GM15510 (cell line): Measurements from ENCODE around the gene TBR1.

Experiments
- POLR2A ChIP-seq: IDR thresholded peaks from 3 replicates; pipeline ENCODE4 v1.6.1; 2011; ENCODE audit warnings: borderline replicate concordance; ENCODE audit not compliant: insufficient read length; ENCODE audit errors: extremely low read depth

The TBR1 gene

DNA sequence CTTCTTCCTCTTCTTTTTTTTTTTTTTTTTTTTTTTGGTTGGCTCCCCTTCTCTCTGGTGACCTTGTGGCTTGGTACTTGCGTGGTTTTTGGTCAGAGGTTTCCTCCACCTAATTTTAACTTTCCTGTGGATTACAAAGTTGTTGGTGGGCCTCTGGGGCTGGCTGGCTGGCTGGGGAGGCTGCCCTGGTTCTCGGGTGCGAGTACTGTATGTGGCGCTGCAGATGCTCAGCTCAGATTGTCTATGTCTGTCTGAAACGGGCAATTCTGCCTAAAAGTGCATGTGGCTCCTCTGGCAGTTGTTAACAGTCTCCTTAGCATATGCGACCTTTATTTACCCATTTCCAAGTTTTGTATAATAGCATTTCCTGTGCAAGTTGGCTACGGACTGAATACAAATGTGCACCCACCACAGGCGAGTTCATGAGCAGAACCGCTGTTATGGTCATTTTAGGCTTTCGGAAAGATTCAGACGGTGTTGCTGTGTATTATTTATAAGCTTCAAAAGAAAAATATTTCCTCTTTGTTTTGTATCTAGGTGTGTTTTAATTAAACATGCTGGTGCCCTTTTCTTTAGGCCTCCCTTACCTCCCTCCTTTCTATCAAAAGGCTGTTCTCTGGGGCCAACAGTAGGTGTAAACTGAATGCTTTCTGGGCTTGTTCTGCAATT lies 4.4 kb downstream of the TBR1 start:
- TF ChIP-seq POLR2A: no peak

DNA sequence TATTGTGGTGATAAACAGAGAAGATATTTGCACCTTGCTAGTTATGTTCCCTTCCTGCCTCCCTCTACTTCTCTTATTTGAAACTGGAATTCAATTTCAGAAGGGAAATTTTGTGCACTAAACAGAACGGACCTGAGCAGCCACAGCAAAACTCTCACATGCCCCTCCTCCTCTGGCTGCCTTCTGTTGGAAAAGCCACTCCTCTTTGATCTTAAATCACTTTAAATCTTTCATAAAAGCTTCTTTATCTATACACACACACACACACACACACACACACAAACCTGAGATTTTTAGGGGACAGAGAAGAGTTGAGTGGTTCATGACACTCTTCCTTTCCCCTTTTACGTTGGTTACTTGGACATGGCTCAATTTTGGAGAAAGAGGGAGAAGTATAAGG lies 5.6 kb downstream of the TBR1 start:
- no peak for TF ChIP-seq POLR2A

DNA sequence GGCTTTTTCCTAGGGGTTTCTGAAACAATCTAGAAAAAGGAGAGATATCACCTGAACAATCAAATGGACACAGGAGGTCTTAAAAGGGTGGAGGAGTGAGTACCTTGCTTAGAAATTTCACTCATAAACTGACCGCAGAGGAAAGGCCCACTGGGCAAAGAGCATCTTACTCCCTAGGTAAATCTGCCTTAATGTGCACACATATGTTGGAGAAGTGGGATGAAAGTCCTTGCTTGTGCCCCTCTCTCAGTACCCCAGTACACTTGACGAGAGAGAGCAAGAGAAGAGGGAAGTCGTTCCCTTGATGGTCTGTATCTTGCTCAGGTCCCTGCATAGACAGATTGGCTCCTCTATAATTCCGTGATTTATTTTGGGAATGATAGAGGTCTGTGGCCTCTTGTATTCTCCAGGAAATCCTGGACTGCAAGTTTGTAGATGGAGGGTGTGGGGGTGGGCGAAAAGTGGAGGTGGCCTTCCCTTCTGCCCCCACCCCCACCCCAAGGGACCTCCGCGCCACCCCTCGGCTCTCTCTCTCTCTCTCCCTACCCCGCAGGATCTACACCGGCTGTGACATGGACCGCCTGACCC lies 6.8 kb downstream of the TBR1 start:
- TF ChIP-seq POLR2A: no peak

DNA sequence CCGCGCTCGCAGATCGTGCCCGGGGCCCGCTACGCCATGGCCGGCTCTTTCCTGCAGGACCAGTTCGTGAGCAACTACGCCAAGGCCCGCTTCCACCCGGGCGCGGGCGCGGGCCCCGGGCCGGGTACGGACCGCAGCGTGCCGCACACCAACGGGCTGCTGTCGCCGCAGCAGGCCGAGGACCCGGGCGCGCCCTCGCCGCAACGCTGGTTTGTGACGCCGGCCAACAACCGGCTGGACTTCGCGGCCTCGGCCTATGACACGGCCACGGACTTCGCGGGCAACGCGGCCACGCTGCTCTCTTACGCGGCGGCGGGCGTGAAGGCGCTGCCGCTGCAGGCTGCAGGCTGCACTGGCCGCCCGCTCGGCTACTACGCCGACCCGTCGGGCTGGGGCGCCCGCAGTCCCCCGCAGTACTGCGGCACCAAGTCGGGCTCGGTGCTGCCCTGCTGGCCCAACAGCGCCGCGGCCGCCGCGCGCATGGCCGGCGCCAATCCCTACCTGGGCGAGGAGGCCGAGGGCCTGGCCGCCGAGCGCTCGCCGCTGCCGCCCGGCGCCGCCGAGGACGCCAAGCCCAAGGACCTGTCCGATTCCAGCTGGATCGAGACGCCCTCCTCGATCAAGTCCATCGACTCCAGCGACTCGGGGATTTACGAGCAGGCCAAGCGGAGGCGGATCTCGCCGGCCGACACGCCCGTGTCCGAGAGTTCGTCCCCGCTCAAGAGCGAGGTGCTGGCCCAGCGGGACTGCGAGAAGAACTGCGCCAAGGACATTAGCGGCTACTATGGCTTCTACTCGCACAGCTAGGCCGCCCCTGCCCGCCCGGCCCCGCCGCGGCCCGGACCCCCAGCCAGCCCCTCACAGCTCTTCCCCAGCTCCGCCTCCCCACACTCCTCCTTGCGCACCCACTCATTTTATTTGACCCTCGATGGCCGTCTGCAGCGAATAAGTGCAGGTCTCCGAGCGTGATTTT lies 7.6 kb downstream of the TBR1 start:
- TF ChIP-seq POLR2A: no peak

DNA sequence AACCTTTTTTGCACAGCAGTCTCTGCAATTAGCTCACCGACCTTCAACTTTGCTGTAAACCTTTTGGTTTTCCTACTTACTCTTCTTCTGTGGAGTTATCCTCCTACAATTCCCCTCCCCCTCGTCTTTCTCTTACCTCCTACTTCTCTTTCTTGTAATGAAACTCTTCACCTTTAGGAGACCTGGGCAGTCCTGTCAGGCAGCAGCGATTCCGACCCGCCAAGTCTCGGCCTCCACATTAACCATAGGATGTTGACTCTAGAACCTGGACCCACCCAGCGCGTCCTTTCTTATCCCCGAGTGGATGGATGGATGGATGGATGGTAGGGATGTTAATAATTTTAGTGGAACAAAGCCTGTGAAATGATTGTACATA lies 8.3 kb downstream of the TBR1 start:
- no peak for TF ChIP-seq POLR2A

DNA sequence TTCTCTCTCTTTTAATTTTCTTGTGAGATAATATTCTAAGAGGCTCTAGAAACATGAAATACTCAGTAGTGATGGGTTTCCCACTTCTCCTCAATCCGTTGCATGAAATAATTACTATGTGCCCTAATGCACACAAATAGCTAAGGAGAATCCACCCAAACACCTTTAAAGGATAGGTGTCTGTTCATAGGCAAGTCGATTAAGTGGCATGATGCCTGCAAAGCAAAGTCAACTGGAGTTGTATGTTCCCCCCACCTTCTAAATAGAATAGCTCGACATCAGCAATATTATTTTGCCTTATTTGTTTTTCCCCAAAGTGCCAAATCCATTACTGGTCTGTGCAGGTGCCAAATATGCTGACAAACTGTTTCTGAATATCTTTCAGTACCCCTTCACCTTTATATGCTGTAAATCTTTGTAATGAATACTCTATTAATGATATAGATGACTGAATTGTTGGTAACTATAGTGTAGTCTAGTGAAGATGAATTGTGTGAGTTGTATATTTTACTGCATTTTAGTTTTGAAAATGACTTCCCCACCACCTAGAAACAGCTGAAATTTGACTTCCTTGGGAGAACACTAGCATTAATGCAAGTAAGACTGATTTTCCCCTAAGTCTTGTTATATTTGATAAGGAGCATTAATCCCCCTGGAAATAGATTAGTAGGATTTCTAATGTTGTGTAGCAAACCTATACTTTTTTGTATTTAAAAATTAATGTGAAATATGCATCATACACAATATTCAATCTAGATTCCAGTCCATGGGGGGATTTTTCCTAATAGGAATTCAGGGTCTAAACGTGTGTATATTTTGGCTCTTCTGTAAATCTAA lies 9.0 kb downstream of the TBR1 start:
- TF ChIP-seq POLR2A: no peak

DNA sequence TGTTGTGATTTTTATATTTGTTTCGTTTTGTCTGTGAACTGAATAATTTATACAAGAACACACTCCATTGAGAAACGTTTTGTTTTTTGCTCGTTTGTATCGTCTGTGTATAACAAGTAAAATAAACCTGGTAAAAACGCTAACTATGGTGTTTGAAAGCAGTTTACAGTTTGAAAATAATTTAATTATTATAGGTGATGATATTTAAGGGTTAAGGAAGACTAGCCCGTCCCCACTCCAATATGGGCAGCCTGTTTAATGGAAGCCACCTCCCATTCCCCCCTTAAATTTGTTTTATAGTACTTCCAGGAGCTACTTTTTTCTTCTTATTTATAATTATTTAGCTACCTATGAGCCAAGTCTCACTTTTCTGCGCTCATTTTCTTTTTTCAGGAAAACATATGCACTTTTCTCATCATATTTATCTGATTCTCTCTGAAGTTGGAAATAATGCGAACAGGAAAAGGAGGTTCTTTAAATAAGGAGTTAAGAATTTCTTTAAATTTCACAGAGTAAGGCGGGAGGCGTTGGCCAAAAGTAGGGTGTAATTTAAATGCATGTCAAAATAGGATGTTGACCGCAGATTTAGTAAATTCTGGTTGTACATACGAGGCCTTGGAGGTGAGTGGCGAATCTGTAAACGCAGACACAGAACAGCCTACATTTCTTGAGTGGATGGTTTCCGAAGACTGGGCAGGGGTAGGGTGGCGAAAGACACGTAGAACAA lies 9.8 kb downstream of the TBR1 start:
- TF ChIP-seq POLR2A: no peak

DNA sequence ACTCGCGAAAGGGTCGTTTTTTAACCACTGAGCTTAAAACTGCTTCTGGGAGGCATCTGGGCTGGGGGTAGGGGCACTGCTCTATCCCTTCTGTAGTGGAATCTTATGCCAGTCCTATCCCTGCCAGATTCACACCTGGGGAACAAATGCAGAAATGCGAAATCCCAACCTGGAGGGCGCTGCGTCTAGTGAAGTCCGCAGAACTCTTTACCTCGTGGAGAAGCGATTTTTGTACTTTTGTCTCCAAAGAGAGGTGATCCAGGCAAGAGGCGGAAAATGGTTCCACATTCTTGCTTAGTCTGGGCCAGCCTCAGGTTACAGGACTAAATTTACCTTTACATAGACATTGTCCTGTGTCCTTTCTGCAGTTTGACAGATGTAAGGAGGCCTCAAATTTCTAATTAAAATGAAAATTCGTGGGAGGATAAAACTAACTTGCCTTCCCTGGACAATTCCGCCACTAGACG lies 10.4 kb downstream of the TBR1 start:
- no peak for TF ChIP-seq POLR2A

DNA sequence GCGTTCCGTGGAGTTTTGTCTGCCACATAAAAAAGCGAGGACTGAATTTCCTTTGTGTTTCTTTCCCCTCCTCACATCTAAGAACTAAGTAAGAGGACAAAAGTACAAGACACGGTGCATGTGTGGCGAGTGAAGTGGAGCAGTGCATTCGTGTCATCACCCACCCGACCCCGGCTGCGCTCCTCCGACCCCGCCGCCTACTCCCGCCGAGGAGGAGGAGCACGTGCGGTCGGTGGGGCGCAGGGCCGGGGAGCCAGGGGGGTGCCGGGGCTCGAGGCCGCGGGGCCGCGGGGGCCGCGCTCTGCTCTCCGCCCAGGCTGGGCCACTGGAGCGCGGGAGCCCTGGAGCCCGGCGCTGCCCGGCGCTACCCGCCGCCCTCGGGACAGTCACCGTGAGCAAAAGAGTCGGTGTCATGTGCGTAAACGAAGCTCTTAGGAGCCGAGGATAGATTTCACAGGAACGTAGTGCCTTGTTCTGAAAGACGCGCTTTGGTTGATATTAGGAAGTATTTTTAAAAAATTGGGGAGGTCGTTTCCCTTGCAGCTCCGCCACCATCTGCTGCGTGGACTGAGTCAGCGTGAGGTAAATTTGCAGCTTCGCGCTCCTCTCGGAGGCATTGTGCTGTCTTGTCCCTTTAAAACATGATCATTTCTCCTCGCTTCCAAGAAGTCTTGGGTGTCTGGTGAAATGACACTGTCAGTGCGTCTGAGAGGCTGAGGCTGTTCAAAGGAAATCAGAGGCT lies 11.0 kb downstream of the TBR1 start:
- no peak for TF ChIP-seq POLR2A

DNA sequence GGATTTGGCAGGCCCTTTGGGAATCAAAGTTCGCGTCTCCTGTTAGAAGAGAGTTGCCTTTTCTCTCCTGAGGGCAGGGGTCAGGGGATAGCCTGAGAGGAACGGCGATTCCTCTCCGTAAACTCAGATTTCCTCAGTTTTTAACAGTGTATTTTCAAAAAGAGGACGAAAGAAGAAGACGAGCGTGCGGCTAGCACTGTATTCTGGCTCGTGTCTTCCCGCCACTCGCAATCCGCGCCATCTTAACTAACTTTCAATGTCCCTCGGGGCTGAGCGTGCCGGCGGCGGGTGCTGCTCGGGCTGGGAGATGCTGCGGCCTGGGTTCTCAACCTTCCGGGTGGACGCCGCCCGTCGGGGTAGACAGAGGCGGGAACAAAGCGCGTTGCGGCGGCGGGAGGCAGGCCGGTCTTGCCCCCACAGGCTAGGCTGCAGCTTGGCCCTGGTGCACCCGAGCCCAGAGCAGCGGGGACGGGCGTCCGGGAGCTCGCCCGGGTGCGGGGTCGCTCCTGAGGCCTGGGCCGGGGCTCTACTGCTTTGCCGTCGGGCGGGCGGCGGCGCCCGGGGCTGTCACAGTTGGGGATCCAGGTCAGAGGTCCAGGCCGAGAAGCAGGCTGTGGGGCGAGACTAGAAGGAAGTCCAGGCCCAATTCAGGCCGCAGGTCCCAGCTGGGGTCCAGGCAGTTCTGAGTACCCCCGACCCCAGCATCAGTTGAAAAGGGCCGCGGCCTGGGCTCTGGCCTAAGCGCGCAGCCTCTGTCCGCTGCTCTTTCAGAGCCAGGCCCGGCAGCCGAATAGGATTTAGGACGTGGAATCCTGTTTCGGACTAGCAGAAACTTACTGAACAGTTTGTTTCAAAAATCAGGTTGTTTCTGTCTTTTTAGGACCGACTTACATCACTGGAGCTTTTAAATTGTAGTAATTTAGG lies 11.8 kb downstream of the TBR1 start:
- TF ChIP-seq POLR2A: no peak

DNA sequence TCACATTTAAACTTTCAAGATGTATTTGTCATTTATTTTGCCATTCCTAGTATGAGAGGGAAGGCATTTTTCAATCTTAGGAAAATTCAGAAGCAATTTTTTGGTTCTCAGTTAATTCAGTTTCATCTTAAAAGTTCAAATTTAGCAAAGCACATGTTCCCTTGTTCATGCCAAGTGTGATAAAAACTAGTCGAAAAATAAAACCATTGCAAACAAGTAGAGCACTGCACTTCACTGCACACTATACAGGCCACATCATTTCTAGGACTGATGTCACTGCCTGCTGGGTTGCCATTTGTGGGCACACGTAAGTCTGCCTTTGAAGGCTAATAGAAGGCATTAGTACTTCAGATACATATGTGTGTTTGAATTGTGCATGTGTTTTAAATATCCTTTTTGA lies 14.3 kb downstream of the TBR1 start:
- TF ChIP-seq POLR2A: no peak

DNA sequence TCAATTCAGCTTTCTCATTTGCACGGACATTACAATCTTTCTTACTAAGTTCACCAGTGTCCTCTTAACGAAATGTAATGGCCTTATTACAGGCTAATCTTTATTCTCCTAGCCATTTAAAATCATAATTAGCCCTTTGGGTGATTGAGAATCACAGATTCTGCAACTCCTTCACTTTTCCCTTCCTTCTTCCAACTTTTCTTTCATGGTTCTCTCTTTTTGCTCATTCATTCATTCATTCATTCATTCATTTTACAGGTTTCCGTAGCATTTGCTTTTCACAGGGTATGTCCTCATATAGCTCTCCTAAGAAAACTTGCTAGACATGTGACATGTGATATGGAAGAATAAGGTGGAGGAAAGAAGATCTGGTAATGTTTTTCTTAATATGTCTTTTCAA lies 16.0 kb downstream of the TBR1 start:
- TF ChIP-seq POLR2A: no peak
